Measurements from ENCODE around the gene WNT1. TPM values are rescaled to one million over a fixed set of nuclear protein-coding genes. Genes with fewer than 3 reads are reported as not detected.

The WNT1 gene
- total RNA-seq, 1 experiment from 2014 or later: not detected

DNA sequence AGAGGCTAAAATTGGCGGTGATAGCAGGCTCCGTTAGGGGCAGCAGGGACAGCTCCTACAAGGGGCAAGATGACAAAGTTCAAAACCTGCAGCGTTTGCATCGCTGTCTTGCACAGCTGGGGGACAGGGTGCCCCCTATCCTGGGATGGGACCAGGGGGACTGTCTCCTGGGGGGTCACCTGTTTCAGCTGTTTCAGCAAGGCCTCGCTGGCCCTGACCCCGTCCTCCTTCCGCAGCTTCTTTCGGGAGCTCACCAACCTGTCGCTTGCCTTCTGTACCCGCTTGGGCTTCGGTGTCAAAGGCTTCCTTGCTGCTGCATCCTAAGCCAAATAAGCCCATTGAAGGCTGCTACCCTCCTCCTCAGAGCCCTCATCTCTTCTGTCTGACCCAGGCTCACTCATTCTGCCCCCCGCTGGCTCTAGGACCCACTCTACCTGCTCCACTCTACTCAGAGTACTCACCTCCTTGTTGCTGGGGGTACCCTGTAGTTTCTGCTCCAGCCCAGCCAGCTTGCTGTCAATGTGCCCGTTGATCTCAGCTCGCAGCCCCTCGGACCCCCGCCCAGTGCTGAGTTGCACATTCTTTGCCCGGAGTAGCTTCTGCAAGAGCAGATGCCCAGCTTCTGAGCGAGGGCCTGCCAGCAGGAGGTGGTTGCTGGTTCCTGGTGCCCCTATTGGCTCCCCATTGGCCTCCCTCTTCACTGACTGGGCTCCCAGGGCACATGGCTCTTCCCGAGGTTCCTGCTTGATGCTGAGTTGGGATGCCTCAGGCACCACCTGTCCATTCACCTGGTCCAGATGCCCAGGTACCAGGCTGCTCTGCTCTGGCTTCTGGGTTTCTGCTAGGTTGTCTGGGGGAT is 52.8 kb downstream of the WNT1 start:
- DNase-seq: peak in 1 of 2 experiments; percentile 32
- Mint-ChIP-seq H3K4me1 (ENCODE audit: low read depth, unreplicated experiment) (no peaks in the 10 kb centered on the region), H3K9me3 (ENCODE audit: unreplicated experiment) (no peaks in the 10 kb centered on the region), H3K27me3 (ENCODE audit: insufficient read depth, unreplicated experiment) (no peaks in the 10 kb centered on the region), H3K36me3 (ENCODE audit: insufficient read depth, unreplicated experiment) (peaks cover 96% of the 10 kb centered on the region), H3K4me3 (ENCODE audit: unreplicated experiment) (no peak overlapping the region), H3K27ac (ENCODE audit: unreplicated experiment) (peak overlapping the region; percentile 7)
- CTCF ChIA-PET: no interaction called here
- Histone ChIP-seq H3K4me3 (ENCODE audit: low read depth, low read length) (no peak overlapping the region), H3K27me3 (replicated peaks; ENCODE audit: control insufficient read depth, insufficient read depth, low read length) (no peaks in the 10 kb centered on the region), H3K36me3 (ENCODE audit: control insufficient read depth, insufficient read depth, low read length) (peaks cover 15% of the 10 kb centered on the region), H3K4me1 (no peaks in the 10 kb centered on the region), H3K9me3 (no peaks in the 10 kb centered on the region)
- TF ChIP-seq, protein P1, sequence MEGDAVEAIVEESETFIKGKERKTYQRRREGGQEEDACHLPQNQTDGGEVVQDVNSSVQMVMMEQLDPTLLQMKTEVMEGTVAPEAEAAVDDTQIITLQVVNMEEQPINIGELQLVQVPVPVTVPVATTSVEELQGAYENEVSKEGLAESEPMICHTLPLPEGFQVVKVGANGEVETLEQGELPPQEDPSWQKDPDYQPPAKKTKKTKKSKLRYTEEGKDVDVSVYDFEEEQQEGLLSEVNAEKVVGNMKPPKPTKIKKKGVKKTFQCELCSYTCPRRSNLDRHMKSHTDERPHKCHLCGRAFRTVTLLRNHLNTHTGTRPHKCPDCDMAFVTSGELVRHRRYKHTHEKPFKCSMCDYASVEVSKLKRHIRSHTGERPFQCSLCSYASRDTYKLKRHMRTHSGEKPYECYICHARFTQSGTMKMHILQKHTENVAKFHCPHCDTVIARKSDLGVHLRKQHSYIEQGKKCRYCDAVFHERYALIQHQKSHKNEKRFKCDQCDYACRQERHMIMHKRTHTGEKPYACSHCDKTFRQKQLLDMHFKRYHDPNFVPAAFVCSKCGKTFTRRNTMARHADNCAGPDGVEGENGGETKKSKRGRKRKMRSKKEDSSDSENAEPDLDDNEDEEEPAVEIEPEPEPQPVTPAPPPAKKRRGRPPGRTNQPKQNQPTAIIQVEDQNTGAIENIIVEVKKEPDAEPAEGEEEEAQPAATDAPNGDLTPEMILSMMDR (IDR thresholded peaks at IDR 0.05; ENCODE audit: insufficient read depth in 1 of 2, low read depth in 1 of 2, low read length in 1 of 2, severe bottlenecking in 1 of 2, unreplicated experiment in 1 of 2): no peak
- BruUV-seq (replicated peaks): TSS peak; percentile 6
- intact Hi-C loops (cut with micrococcal nuclease; ENCODE audit: unreplicated experiment): no loop called here
- POLR2A ChIA-PET: no interaction called here

DNA sequence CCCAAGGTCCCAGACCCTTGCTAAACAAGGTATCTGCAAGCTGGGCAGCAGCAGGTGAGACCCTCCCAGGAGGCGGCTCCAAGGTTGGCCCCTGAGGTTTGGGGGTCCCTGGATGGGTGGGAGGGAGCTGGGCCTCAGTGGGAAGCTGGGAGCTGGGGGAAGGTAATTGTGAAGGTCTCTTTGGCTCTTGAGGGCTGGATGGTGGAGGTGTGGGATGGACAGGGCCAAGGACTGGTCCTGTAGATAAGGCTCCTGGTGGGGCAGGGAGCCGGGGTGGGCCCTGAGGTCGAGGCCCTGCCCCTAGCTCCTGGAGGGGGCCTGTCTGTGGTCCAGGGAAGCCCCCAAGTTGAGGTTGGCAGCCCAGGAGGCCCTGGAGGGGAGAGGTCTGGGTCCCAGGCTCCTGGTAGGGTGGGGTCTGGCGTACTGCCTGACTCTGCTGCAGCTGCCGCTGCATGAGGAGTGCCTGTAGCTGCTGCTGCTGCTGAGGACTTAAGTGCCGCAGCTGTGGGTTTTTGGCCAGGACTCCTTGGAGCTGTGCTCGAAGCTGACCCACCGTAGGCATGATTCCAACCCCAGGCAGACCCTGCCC is 53.5 kb downstream of the WNT1 start:
- intact Hi-C loops (cut with micrococcal nuclease; ENCODE audit: unreplicated experiment): no loop called here
- TF ChIP-seq, protein P1 (IDR thresholded peaks at IDR 0.05; ENCODE audit: insufficient read depth in 1 of 2, low read depth in 1 of 2, low read length in 1 of 2, severe bottlenecking in 1 of 2, unreplicated experiment in 1 of 2): no peak
- no TSS peak for BruUV-seq (replicated peaks)

More for the DNA sequence above, 53.5 kb downstream of the WNT1 start:
- Mint-ChIP-seq H3K36me3 (ENCODE audit: insufficient read depth, unreplicated experiment) (peaks cover 93% of the 10 kb centered on the region), H3K27ac (ENCODE audit: unreplicated experiment) (no peak overlapping the region), H3K9me3 (ENCODE audit: unreplicated experiment) (no peaks in the 10 kb centered on the region), H3K4me1 (ENCODE audit: low read depth, unreplicated experiment) (no peaks in the 10 kb centered on the region), H3K27me3 (ENCODE audit: insufficient read depth, unreplicated experiment) (no peaks in the 10 kb centered on the region), H3K4me3 (ENCODE audit: unreplicated experiment) (no peak overlapping the region)
- ChIA-PET POLR2A (no interaction called here), CTCF (no interaction called here)
- H3K36me3 ChIP-seq (ENCODE audit: control insufficient read depth, insufficient read depth, low read length): peaks cover 9% of the 10 kb centered on the region
- peak in 1 of 2 experiments; percentile 32 for DNase-seq
- H3K4me1 ChIP-seq: no peaks in the 10 kb centered on the region
- H3K9me3 ChIP-seq: no peaks in the 10 kb centered on the region
- H3K4me3 ChIP-seq (ENCODE audit: low read depth, low read length): no peak overlapping the region
- no peaks in the 10 kb centered on the region for H3K27me3 ChIP-seq (replicated peaks; ENCODE audit: control insufficient read depth, insufficient read depth, low read length)

Other genes starting within 250 kb of the WNT1 start
- 89.8 and 92.9 TPM in 2 replicates for gene ADCY6, start 189.2 kb upstream of the WNT1 start, total RNA-seq (2022)
- 20.4 and 28.2 TPM in 2 replicates for gene CACNB3, start 159.8 kb upstream of the WNT1 start, total RNA-seq (2022)
- 151 and 152 TPM in 2 replicates for gene DDX23, start 126.2 kb upstream of the WNT1 start, total RNA-seq (2022)
- 5.1 and 5.2 TPM in 2 replicates for gene RND1, start 112.5 kb upstream of the WNT1 start, total RNA-seq (2022)
- 79.5 and 83.2 TPM in 2 replicates for gene FKBP11, start 52.8 kb upstream of the WNT1 start, total RNA-seq (2022)
- gene ARF3, start 20.8 kb upstream of the WNT1 start, total RNA-seq (2022): 249 and 257 TPM in 2 replicates
- gene WNT10B, start 6.6 kb upstream of the WNT1 start, total RNA-seq (2022): 4.2 and 4.4 TPM in 2 replicates
- 1.7 and 1.9 TPM in 2 replicates for gene DDN, start 21.1 kb downstream of the WNT1 start, total RNA-seq (2022)
- 60.3 and 61.4 TPM in 2 replicates for gene PRKAG1, start 40.5 kb downstream of the WNT1 start, total RNA-seq (2022)
- 139 and 140 TPM in 2 replicates for gene KMT2D, start 82.5 kb downstream of the WNT1 start, total RNA-seq (2022)
- gene RHEBL1, start 91.7 kb downstream of the WNT1 start, total RNA-seq (2022): 2.5 and 2.6 TPM in 2 replicates
- gene DHH, start 116.5 kb downstream of the WNT1 start, total RNA-seq (2022): 0.16 TPM in 1 of 2 replicates, not detected in the other
- 43.1 and 43.9 TPM in 2 replicates for gene LMBR1L, start 132.5 kb downstream of the WNT1 start, total RNA-seq (2022)
- gene TUBA1B, start 153.1 kb downstream of the WNT1 start, total RNA-seq (2022): 1,866 and 1,882 TPM in 2 replicates
- 8.5 and 9.1 TPM in 2 replicates for gene TUBA1A, start 210.8 kb downstream of the WNT1 start, total RNA-seq (2022)